GM10847 (cell line): ENCODE data around the gene RIMBP2.

Source experiments
- POLR2A ChIP-seq: IDR thresholded peaks from 2 replicates; pipeline ENCODE4 v1.6.1; 2011; ENCODE audit not compliant: insufficient read length; ENCODE audit errors: extremely low read depth

The RIMBP2 gene

GRCh38 chr12:130473266-130473665, 242.8 kb downstream of the RIMBP2 start:
- TF ChIP-seq POLR2A, result no peak

DNA sequence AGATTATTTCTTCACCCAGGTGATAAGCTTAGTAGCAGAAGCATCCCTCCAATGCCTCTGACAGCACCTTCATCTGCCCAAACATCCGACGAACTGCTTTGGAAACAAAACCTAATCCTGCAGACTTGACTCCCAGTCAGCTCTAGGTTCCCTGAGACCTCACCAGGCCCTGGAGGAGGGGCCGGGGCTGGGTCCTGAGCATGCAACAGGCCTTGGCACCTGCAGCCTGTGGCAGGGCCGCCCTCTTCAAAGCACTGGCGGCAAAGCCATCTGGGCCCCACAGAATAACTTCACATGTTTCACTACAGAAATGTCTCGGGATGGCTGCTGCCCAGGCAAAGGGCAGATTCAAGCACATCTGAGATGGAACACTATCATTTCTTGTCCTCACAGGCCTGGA, 245.1 kb downstream of the RIMBP2 start:
- no peak for TF ChIP-seq POLR2A

DNA sequence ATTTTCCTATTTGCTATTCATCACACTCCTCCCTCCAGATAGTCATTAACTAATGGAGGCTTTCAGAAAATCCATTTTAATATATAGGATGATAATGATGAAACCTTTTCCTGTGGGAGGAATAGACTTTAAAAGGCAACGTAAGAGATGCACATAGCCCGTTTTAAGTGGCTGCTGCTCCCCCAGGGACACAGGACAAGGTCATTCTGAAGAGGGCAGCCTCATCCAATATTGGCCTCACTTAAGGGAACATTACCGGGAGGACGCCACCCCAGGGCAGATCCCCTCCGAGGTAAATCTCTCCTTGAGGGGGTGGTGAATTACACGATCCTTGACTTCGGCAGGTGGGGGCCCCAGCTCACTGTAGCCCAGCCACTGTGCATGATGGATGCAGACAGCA, 246.5 kb downstream of the RIMBP2 start:
- TF ChIP-seq POLR2A, result no peak

- no peak for TF ChIP-seq POLR2A
Observed at GRCh38 chr12:130468700-130469245, 247.3 kb downstream of the RIMBP2 start.

GRCh38 chr12:130468186-130468585, 247.9 kb downstream of the RIMBP2 start:
- TF ChIP-seq POLR2A, result no peak

DNA sequence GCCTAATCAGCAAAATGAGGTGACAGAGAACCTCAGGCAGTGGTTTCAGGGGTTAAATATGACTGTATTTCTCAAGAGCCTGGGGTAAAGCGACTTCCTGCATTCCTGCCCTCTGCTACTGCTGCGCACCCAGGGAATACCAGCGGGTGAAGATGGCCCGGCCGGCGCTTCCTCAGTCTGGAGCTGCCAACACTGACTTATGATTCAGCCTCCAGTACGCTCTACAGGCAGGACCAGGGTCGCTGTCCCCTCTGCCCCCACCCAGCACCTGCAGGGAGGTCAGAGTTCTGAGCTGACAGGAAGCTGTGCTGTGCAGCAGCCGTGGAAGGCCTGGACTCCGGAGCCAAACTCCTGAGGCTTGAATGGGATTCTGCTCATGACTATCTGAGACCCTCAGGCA, 250.5 kb downstream of the RIMBP2 start:
- TF ChIP-seq POLR2A, result no peak

GRCh38 chr12:130465046-130465445, 251.1 kb downstream of the RIMBP2 start:
- TF ChIP-seq POLR2A, result no peak

DNA sequence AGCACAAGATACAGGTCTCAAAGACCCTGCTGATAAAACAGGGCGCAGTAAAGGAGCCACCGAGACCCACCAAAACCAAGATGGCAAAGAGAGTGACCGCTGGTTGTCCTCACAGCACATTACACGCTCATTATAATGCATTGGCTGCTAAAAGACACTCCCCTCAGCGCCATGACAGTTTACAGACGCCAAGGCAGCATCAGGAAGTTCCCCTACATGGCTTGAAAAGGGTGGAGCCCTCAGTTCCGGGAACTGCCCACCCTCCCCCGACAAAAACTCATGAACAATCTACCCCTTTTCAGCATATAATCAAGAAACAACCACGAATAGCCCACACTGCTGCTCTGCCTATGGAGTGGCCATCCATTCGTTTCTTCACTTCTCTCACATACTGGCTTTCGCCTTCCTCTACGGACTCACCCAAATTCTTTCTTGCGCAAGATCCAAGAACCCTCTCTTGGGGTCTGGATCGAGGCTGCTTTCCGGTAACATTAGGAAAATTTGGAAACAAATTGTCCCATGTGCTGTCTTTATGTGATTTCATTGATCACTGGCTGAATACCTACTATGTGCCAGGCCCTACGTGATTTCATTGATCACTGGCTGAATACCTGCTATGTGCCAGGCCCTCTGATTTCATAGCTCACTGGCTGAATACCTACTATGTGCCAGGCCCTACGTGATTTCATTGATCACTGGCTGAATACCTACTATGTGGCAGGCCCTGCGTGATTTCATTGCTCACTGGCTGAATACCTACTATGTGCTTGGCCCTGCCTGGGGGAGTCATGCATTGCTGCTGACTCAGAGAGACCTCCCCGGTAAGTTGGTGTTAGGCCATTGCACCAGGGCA, 252.1 kb downstream of the RIMBP2 start:
- no peak for TF ChIP-seq POLR2A

DNA sequence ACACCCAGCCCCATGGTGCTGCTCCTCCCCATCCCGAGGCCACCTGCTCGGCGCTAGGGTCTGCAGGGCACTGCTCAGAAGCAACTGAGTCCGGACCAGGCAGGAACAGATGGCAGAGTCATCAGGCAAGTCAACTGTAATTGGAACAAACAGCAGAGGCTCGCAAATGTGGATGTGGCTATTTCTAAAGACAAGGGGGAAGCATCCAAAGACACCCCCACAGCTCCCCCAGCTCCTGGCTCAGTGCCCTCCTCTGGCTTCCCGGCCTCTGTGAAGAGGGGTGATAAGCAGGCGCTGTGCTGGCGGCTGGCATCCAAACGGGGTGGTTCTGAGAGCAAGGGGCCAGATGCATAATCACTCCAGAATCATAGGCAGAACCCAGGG, 252.8 kb downstream of the RIMBP2 start:
- no peak for TF ChIP-seq POLR2A

- no peak for TF ChIP-seq POLR2A
Observed at GRCh38 chr12:130462558-130463274, 253.4 kb downstream of the RIMBP2 start.

- no peak for TF ChIP-seq POLR2A
Observed at GRCh38 chr12:130461839-130462557, 254.1 kb downstream of the RIMBP2 start.

GRCh38 chr12:130461447-130461815, 254.7 kb downstream of the RIMBP2 start:
- no peak for TF ChIP-seq POLR2A

DNA sequence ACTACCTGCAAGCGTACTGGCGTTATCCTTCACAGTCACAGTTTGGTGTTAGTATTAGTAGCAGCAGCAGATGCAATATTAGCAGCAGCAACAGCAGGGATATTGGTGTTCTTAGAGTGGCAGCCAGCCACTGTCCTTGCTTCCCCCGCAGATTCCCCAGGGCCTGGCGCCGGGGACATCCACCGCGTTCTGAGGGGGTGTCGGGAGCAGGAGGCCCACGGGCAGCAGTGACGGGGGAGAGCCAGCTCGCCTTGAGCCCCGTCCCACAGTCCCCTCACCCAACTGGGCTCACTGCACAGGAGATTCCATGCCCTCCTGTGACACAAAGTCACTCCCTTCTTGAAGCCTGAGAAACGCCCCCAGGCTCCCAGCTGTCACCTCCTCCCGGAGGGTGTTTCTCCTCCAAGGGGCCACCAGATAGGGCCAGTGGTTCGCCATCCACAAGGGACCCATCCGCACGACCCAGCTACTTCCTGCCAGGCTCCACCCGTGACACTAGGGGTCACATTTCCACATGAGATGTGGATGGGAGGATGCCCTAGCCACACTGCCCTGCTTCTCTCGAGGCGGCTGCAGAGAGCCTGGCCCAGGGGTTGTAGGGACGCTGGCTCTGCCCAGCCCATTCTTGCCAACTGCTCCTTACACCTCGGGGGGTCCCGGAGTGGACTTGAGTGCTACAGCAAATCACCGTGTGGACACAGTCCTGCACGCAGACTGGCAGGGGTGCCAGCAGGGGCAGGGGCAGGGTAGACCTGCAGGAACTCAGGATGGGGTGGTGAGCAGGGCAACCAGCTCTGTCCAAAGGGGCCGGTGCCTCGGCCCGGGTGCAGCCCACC, 255.3 kb downstream of the RIMBP2 start:
- TF ChIP-seq POLR2A, result no peak

DNA sequence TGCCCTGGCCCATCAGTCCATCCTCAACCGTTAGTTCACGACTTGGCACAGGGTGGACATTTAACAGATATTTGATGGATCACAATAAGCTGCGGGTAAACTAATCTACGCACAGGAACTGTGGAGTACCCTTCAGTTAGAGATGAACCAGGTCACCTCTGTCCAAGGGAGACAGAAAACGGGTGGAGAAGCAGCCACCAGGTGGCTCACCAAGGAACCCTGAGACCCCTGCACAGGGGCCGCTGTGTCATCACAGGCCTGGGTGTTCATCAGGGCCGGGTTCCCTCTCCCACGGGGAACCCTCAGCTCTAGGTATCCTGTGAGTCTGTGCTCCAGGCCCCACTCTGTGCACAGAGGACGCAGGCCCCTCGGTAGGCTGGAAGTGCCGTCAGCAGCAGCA, 256.2 kb downstream of the RIMBP2 start:
- TF ChIP-seq POLR2A, result no peak

DNA sequence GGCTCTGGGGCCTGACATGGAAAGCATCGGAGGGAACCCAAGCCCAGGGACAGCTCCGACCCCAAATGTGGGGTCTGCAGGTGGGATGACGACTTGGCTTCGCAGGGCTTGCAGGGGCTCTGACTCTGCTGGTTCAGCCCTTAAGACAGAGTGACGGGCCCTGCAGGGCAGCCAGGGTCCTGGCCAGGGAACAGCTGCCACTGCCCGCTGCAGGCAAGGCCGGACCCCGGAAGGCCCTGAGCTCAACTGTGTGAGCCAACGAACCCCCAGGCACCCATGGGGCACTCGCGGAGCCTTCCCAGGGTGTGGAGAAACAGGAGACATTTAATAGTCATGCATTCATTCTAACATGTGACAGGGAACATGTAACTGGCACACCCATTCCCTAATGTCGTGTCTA, 257.8 kb downstream of the RIMBP2 start:
- TF ChIP-seq POLR2A, result no peak
